Loucy (cell line): ENCODE measurements around the gene FMN2.

Experiments
- EZH2phosphoT487 ChIP-seq: fragments of 200-600 bp; IDR thresholded peaks from 2 replicates; pipeline ENCODE4 v1.6.1; 2018; ENCODE audit warnings: antibody characterized with exemption, mild to moderate bottlenecking, moderate library complexity, borderline replicate concordance
- TF ChIP-seq, protein P1 (sequence below): fragments of 200-600 bp; sonication (generic); conservative IDR thresholded peaks from 2 replicates; pipeline ENCODE4 v1.5.1; 2014; ENCODE audit warnings: mild to moderate bottlenecking, antibody characterized with exemption, low read length

GRCh38 chr1:240496356-240496755 is 404.7 kb downstream of the FMN2 start:
- TF ChIP-seq, protein P1, sequence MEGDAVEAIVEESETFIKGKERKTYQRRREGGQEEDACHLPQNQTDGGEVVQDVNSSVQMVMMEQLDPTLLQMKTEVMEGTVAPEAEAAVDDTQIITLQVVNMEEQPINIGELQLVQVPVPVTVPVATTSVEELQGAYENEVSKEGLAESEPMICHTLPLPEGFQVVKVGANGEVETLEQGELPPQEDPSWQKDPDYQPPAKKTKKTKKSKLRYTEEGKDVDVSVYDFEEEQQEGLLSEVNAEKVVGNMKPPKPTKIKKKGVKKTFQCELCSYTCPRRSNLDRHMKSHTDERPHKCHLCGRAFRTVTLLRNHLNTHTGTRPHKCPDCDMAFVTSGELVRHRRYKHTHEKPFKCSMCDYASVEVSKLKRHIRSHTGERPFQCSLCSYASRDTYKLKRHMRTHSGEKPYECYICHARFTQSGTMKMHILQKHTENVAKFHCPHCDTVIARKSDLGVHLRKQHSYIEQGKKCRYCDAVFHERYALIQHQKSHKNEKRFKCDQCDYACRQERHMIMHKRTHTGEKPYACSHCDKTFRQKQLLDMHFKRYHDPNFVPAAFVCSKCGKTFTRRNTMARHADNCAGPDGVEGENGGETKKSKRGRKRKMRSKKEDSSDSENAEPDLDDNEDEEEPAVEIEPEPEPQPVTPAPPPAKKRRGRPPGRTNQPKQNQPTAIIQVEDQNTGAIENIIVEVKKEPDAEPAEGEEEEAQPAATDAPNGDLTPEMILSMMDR = no peak
- TF ChIP-seq EZH2phosphoT487 = no peak
